AG09319 (cell line): ENCODE measurements around the gene SYTL1.
A peak's percentile ranks its signal among the peaks of the same experiment; 100 is the strongest.

Experiments used
- DNase-seq: peaks from one replicate; pipeline ENCODE4 v3.0.0-alpha.2; 2010; ENCODE audit warnings: low read depth; ENCODE audit errors: extremely low read depth
- CTCF ChIP-seq: IDR thresholded peaks from 2 replicates; pipeline ENCODE4 v1.5.1; 2011; ENCODE audit warnings: low read depth, mild to moderate bottlenecking, inconsistent platforms, low read length, moderate library complexity

Gene SYTL1

GRCh38 chr1:27366113-27366410, 24.2 kb downstream of the SYTL1 start:
- TF ChIP-seq CTCF: no peak
- DNase-seq: no peak

GRCh38 chr1:27366411-27367159, 24.8 kb downstream of the SYTL1 start, which contains the start of gene MAP3K6:
MAP3K6 (minus strand) TSS chr1:27366961; CDS start chr1:27366597, 364 bp downstream.
- TF ChIP-seq CTCF: peak; percentile 22
- peak; percentile 45 for DNase-seq

- DNase-seq: no peak
Observed at GRCh38 chr1:27367160-27367650, 25.4 kb downstream of the SYTL1 start.

GRCh38 chr1:27368869-27369582, 27.2 kb downstream of the SYTL1 start:
- DNase-seq: no peak
- peak; percentile 23 for TF ChIP-seq CTCF

More at GRCh38 chr1:27367160-27367650, 25.4 kb downstream of the SYTL1 start:
- TF ChIP-seq CTCF: no peak

GRCh38 chr1:27372022-27372807, 30.4 kb downstream of the SYTL1 start:
- no peak for DNase-seq
- no peak for TF ChIP-seq CTCF

- DNase-seq: no peak
- peak; percentile 11 for TF ChIP-seq CTCF
Observed at GRCh38 chr1:27372808-27373690, 31.2 kb downstream of the SYTL1 start.
